Left ventricle myocardium inferior (tissue), 1 donor: ENCODE data around the gene TNRC6C. TPM values are rescaled to one million over a fixed set of nuclear protein-coding genes. Genes with fewer than 3 reads are reported as not detected.

Source experiments
- DNase-seq: peaks from one replicate; pipeline ENCODE4 v3.0.0-alpha.2; 2020
- H3K27ac ChIP-seq: fragments of 200-600 bp; replicated peaks from 2 replicates; pipeline ENCODE4 v1.8.0; 2021
- H3K27me3 ChIP-seq: fragments of 200-600 bp; 2 replicates; pipeline ENCODE4 v1.8.0; 2021; ENCODE audit warnings: low read depth
- H3K36me3 ChIP-seq: fragments of 200-600 bp; 2 replicates; pipeline ENCODE4 v1.8.0; 2021
- H3K4me1 ChIP-seq: fragments of 200-600 bp; 2 replicates; pipeline ENCODE4 v1.8.0; 2021
- H3K4me3 ChIP-seq: fragments of 200-600 bp; 2 replicates; pipeline ENCODE4 v1.8.0; 2021; ENCODE audit warnings: mild to moderate bottlenecking, moderate library complexity
- H3K9me3 ChIP-seq: fragments of 200-600 bp; replicated peaks from 2 replicates; pipeline ENCODE4 v1.8.0; 2021
- intact Hi-C: fragments of 100-400 bp; cut with micrococcal nuclease; formaldehyde crosslinking; loops from one replicate; pipeline ENCODE4 v1.11.0; 2022
- total RNA-seq: library from RNA; stranded (reverse); fragmentation: NEBNext Ultra II Directional; extraction: Animal tissue kit (Norgen Biotek cat#: 25700); gene quantifications from one replicate; pipeline ENCODE4 v1.2.1, GENCODE V29; 2021
- TF ChIP-seq, protein P1 (sequence below): fragments of 200-600 bp; IDR thresholded peaks from 2 replicates; pipeline ENCODE4 v1.8.0; 2021; ENCODE audit warnings: antibody characterized with exemption, mild to moderate bottlenecking, borderline replicate concordance
- donor health status: DM: no; HTN: yes; CAD: no; lungs with severe emphysema.

The TNRC6C gene
- total RNA-seq, 1 donor from 2014 or later, result 19.7 TPM

DNA sequence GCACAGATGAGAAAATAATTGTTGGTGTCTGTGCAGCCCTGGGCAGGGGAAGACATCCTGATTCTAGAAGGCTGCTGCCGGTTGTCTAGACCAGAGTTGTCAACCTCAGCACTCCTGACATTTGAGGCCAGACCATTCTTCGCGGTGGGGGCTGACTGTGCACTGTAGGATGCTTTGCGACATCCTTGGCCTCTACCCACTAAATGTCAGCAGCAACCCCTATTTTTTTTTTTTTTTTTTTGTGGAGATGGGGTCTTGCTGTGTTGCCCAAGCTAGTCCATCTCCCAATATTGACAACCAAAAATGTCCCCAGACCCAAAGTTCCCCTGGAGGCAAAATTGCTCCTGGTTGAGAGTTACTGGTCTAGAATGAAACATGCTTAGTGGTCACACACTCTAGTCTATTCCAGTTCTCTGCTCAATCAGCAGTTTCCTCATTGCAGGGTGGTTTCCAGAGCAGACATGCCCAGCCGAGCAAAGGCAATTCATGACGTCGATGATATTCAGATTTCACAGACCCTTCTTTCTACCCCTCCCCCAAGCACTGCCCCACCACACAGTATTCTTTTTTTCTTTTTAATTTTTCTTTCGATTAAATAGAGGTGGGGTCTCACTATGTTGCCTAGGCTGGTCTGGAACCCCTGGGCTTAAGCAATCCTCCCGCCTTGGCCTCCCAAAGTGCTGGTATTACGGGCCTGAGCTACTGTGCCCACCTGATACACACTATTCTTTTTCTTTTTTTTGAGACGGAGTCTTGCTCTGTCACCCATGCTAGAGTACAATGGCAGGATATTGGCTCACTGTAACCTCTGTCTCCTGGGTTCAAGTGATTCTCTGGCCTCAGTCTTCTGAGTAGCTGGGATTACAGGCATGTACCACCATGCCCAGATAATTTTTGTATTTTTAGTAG is 196.7 kb downstream of the TNRC6C start:
- TF ChIP-seq, protein P1, sequence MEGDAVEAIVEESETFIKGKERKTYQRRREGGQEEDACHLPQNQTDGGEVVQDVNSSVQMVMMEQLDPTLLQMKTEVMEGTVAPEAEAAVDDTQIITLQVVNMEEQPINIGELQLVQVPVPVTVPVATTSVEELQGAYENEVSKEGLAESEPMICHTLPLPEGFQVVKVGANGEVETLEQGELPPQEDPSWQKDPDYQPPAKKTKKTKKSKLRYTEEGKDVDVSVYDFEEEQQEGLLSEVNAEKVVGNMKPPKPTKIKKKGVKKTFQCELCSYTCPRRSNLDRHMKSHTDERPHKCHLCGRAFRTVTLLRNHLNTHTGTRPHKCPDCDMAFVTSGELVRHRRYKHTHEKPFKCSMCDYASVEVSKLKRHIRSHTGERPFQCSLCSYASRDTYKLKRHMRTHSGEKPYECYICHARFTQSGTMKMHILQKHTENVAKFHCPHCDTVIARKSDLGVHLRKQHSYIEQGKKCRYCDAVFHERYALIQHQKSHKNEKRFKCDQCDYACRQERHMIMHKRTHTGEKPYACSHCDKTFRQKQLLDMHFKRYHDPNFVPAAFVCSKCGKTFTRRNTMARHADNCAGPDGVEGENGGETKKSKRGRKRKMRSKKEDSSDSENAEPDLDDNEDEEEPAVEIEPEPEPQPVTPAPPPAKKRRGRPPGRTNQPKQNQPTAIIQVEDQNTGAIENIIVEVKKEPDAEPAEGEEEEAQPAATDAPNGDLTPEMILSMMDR, result no peak
- no peak overlapping the region for H3K4me3 ChIP-seq
- no peaks in the 10 kb centered on the region for H3K27me3 ChIP-seq
- H3K27ac ChIP-seq, result no peak overlapping the region
- H3K9me3 ChIP-seq, result no peaks in the 10 kb centered on the region
- intact Hi-C loops, result no loop called here
- DNase-seq, result no peak
- no peaks in the 10 kb centered on the region for H3K36me3 ChIP-seq
- peaks cover 10% of the 10 kb centered on the region for H3K4me1 ChIP-seq

Other genes with a start within 250 kb of the TNRC6C start
- gene TMC6, start 170.1 kb downstream of the TNRC6C start, total RNA-seq, result 39.5 TPM
- gene TMC8, start 172.1 kb downstream of the TNRC6C start, total RNA-seq, result 1.3 TPM
- gene C17orf99, start 187.7 kb downstream of the TNRC6C start, total RNA-seq, result not detected
- 86.9 TPM for gene SYNGR2, start 209.9 kb downstream of the TNRC6C start, total RNA-seq
- 1.8 TPM for gene TK1, start 228.3 kb downstream of the TNRC6C start, total RNA-seq
- 22.5 TPM for gene AFMID, start 228.7 kb downstream of the TNRC6C start, total RNA-seq